CD14-positive monocyte (primary cell): ENCODE data around the gene PSTPIP1. TPM values are rescaled to one million over a fixed set of nuclear protein-coding genes. Genes with fewer than 3 reads are reported as not detected.

ENCODE experiments used
- DNase-seq, 3 donors: peaks; one replicate each; pipeline ENCODE4 v3.0.0-alpha.2; 2011 to 2022
- H2AFZ ChIP-seq: 2 replicates; pipeline ENCODE4 v1.6.0; 2012; ENCODE audit warnings: mild to moderate bottlenecking, low read depth, low read length, inconsistent platforms; ENCODE audit not compliant: insufficient read depth, poor library complexity, severe bottlenecking
- H3K27ac ChIP-seq, 2 donors: 1 replicate in 1 of 2; 2 replicates in 1 of 2; pipeline ENCODE4 v1.5.1; 2012 to 2013; ENCODE audit warnings: low read length in 2 of 2, control low read depth in 1 of 2, inconsistent platforms in 1 of 2, low read depth in 1 of 2, mild to moderate bottlenecking in 1 of 2
- H3K27me3 ChIP-seq, 2 donors: one replicate each; pipeline versions ENCODE4 v1.6.0 to v1.6.1; 2011 to 2013; ENCODE audit warnings: low read length in 2 of 2; ENCODE audit not compliant: control insufficient read depth in 2 of 2, insufficient read depth in 2 of 2
- H3K36me3 ChIP-seq, 2 donors: replicated peaks in 1 of 2; 1 replicate in 1 of 2; 2 replicates in 1 of 2; pipeline versions ENCODE4 v1.5.1 to v1.6.1; 2012 to 2013; ENCODE audit warnings: low read length in 2 of 2, control low read depth in 1 of 2, inconsistent platforms in 1 of 2, mild to moderate bottlenecking in 1 of 2; ENCODE audit not compliant: insufficient read depth in 2 of 2, control insufficient read depth in 1 of 2
- H3K4me1 ChIP-seq, 2 donors: 1 replicate in 1 of 2; 2 replicates in 1 of 2; pipeline versions ENCODE4 v1.5.1 to v1.6.1; 2012 to 2013; ENCODE audit warnings: low read length in 2 of 2, control low read depth in 1 of 2, inconsistent platforms in 1 of 2, mild to moderate bottlenecking in 1 of 2, moderate library complexity in 1 of 2; ENCODE audit not compliant: insufficient read depth in 2 of 2, control insufficient read depth in 1 of 2
- H3K4me2 ChIP-seq: replicated peaks from 2 replicates; pipeline ENCODE3; 2012; ENCODE audit warnings: low read length, moderate library complexity, mild to moderate bottlenecking; ENCODE audit not compliant: poor library complexity, severe bottlenecking; ENCODE audit errors: extremely low read depth
- H3K4me3 ChIP-seq, 3 experiments: fragments of 200-600 bp in 1 of 3; sonication (generic) in 1 of 3; replicated peaks in 1 of 3; 1 replicate in 2 of 3; 2 replicates in 1 of 3; pipeline ENCODE4 v1.5.1; 2011 to 2013; ENCODE audit warnings: low read length in 3 of 3, mild to moderate bottlenecking in 3 of 3, control low read depth in 2 of 3, low read depth in 2 of 3, inconsistent platforms in 1 of 3, moderate library complexity in 1 of 3
- H3K79me2 ChIP-seq: 2 replicates; pipeline ENCODE4 v1.6.0; 2012; ENCODE audit warnings: mild to moderate bottlenecking, control low read depth, inconsistent platforms, low read length, moderate library complexity; ENCODE audit not compliant: insufficient read depth
- H3K9ac ChIP-seq: 2 replicates; pipeline ENCODE4 v1.6.0; 2017; ENCODE audit warnings: low read length, mild to moderate bottlenecking; ENCODE audit not compliant: insufficient read depth, poor library complexity, severe bottlenecking
- H3K9me3 ChIP-seq, 2 donors: replicated peaks in 1 of 2; 1 replicate in 1 of 2; 2 replicates in 1 of 2; pipeline versions ENCODE4 v1.5.1 to v1.6.1; 2012 to 2013; ENCODE audit warnings: low read length in 2 of 2, control low read depth in 1 of 2; ENCODE audit not compliant: control insufficient read depth in 1 of 2, insufficient read depth in 1 of 2
- H4K20me1 ChIP-seq: 2 replicates; pipeline ENCODE4 v1.6.0; 2012; ENCODE audit warnings: mild to moderate bottlenecking, low read length, control low read depth, moderate library complexity; ENCODE audit not compliant: insufficient read depth
- H3K27ac Mint-ChIP-seq, 7 donors: one replicate each; pipeline ENCODE4 v1.8.0; 2020; ENCODE audit warnings: mild to moderate bottlenecking in 7 of 7, mixed read lengths in 7 of 7, moderate library complexity in 6 of 7, inconsistent platforms in 2 of 7
- H3K27me3 Mint-ChIP-seq, 3 donors: one replicate each; pipeline ENCODE4 v1.8.0; 2021 to 2022; ENCODE audit warnings: low read depth in 3 of 3, mild to moderate bottlenecking in 3 of 3, mixed read lengths in 3 of 3, moderate library complexity in 3 of 3, inconsistent platforms in 1 of 3
- H3K36me3 Mint-ChIP-seq, 2 donors: one replicate each; pipeline ENCODE4 v1.8.0; 2020; ENCODE audit warnings: mixed read lengths in 2 of 2, inconsistent platforms in 1 of 2, mild to moderate bottlenecking in 1 of 2
- H3K4me1 Mint-ChIP-seq: one replicate; pipeline ENCODE4 v1.8.0; 2020; ENCODE audit warnings: mild to moderate bottlenecking, mixed read lengths
- H3K4me3 Mint-ChIP-seq, 2 donors: one replicate each; pipeline ENCODE4 v1.8.0; 2020; ENCODE audit warnings: mild to moderate bottlenecking in 2 of 2, mixed read lengths in 2 of 2, moderate library complexity in 1 of 2
- H3K9me3 Mint-ChIP-seq, 7 donors: one replicate each; pipeline ENCODE4 v1.8.0; 2020 to 2022; ENCODE audit warnings: mixed read lengths in 7 of 7, mild to moderate bottlenecking in 6 of 7, moderate library complexity in 6 of 7, inconsistent platforms in 2 of 7
- WGBS: methylation state at CpG from one replicate; pipeline ENCODE4 v1.1.5; 2013; ENCODE audit warnings: missing lambda C conversion rate; ENCODE audit not compliant: insufficient coverage; 5-methylcytosine and 5-hydroxymethylcytosine counted together
- intact Hi-C, 2 donors: fragments of 100-400 bp; cut with micrococcal nuclease; formaldehyde crosslinking; loops; one replicate each; pipeline versions ENCODE4 v1.15.0 to v1.15.1; 2023
- polyA plus RNA-seq, 3 donors: library from polyadenylated mRNA; depleted of rRNA in 1 of 3; unstranded in 2 of 3; stranded (reverse) in 1 of 3; fragments of 300-500 nt in 2 of 3; fragments of >200 nt in 1 of 3; fragmentation: Illumina TruSeq in 2 of 3; gene quantifications; 1 replicate in 2 of 3; 2 replicates in 1 of 3; pipeline ENCODE4 v1.2.3, GENCODE V29; 2012 to 2021
- TF ChIP-seq, protein P1 (sequence below): fragments of 200-600 bp; IDR thresholded peaks from one replicate; pipeline ENCODE4 v1.8.0; 2022; ENCODE audit warnings: antibody characterized with exemption, mild to moderate bottlenecking

PSTPIP1 gene
- polyA plus RNA-seq, 3 donors, result 85.9 to 183 (median 86.8) TPM

- Mint-ChIP-seq H3K4me3 (peak overlapping the region in 1 of 2 donors; percentile 24), H3K4me1 (peaks cover 48% of the 10 kb centered on the region)
- intact Hi-C loops, result loop anchor here (10.0 kb wide), 2 partner anchors 73 to 83 kb away; partner anchors contain the start of gene PSTPIP1 (in 1 of the 2)
Measured at GRCh38 chr15:77067691-77068367, 72.9 kb downstream of the PSTPIP1 start.

GRCh38 chr15:77068633-77069032, 73.7 kb downstream of the PSTPIP1 start:
- no peaks in the 10 kb centered on the region for H3K27me3 Mint-ChIP-seq
- peaks cover 47% of the 10 kb centered on the region for H3K79me2 ChIP-seq
- no peaks in the 10 kb centered on the region for H3K36me3 ChIP-seq
- no peaks in the 10 kb centered on the region for H3K36me3 Mint-ChIP-seq
- no peak overlapping the region for H3K4me2 ChIP-seq
- peaks cover 0 to 3% (median 0%) of the 10 kb centered on the region in 7 donors for H3K9me3 Mint-ChIP-seq
- no peak for DNase-seq
- intact Hi-C loops, result loop anchor here (10.0 kb wide), 2 partner anchors 74 to 84 kb away; partner anchors contain the start of gene PSTPIP1 (in 1 of the 2)
- H3K4me3 ChIP-seq, result no peak overlapping the region
- peak overlapping the region in 1 of 7 donors; percentile 89 for H3K27ac Mint-ChIP-seq
- H3K4me1 Mint-ChIP-seq, result peaks cover 48% of the 10 kb centered on the region
- WGBS, result 100% methylated on average over 2 of the region's 7 CpGs
- peaks cover 37 to 50% of the 10 kb centered on the region in 2 donors for H3K4me1 ChIP-seq
- H3K9me3 ChIP-seq, result no peaks in the 10 kb centered on the region
- no peak overlapping the region for H2AFZ ChIP-seq
- H3K4me3 Mint-ChIP-seq, result no peak overlapping the region
- H4K20me1 ChIP-seq, result peaks cover 14% of the 10 kb centered on the region
- TF ChIP-seq, protein P1, sequence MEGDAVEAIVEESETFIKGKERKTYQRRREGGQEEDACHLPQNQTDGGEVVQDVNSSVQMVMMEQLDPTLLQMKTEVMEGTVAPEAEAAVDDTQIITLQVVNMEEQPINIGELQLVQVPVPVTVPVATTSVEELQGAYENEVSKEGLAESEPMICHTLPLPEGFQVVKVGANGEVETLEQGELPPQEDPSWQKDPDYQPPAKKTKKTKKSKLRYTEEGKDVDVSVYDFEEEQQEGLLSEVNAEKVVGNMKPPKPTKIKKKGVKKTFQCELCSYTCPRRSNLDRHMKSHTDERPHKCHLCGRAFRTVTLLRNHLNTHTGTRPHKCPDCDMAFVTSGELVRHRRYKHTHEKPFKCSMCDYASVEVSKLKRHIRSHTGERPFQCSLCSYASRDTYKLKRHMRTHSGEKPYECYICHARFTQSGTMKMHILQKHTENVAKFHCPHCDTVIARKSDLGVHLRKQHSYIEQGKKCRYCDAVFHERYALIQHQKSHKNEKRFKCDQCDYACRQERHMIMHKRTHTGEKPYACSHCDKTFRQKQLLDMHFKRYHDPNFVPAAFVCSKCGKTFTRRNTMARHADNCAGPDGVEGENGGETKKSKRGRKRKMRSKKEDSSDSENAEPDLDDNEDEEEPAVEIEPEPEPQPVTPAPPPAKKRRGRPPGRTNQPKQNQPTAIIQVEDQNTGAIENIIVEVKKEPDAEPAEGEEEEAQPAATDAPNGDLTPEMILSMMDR, result no peak
- H3K9ac ChIP-seq, result no peak overlapping the region
- no peaks in the 10 kb centered on the region for H3K27me3 ChIP-seq
- no peak overlapping the region for H3K27ac ChIP-seq

More at GRCh38 chr15:77067691-77068367, 72.9 kb downstream of the PSTPIP1 start:
- Histone ChIP-seq H3K27me3 (no peaks in the 10 kb centered on the region), H4K20me1 (peaks cover 14% of the 10 kb centered on the region), H3K9ac (no peak overlapping the region), H3K9me3 (no peaks in the 10 kb centered on the region), H3K79me2 (peaks cover 54% of the 10 kb centered on the region), H3K27ac (peak overlapping the region in 1 of 2 donors; percentile 75), H3K4me1 (peaks cover 37 to 50% of the 10 kb centered on the region in 2 donors), H3K36me3 (no peaks in the 10 kb centered on the region), H2AFZ (no peak overlapping the region), H3K4me3 (peak overlapping the region in 1 of 3 experiments; percentile 31), H3K4me2 (peak overlapping the region; percentile 40)
- WGBS, result 20% methylated on average over 1 of the region's 3 CpGs
- Mint-ChIP-seq H3K36me3 (no peaks in the 10 kb centered on the region), H3K27ac (peak overlapping the region; percentile 77 to 94 (median 85)), H3K9me3 (peaks cover 0 to 3% (median 0%) of the 10 kb centered on the region in 7 donors), H3K27me3 (no peaks in the 10 kb centered on the region)
- DNase-seq, result peak in 2 of 3 donors; percentile 47 to 54
- TF ChIP-seq, protein P1, result no peak
